Right lobe of liver (tissue), 6 donors: ENCODE results near the gene TRABD. TPM values are rescaled to one million over a fixed set of nuclear protein-coding genes. Genes with fewer than 3 reads are reported as not detected.

ENCODE experiments used
- ATAC-seq, 4 donors: fragments of 200-7000 bp; cut with Tn5 transposase; one replicate each; pipeline ENCODE4 v1.9.1; 2020; ENCODE audit warnings: mild to moderate bottlenecking in 4 of 4, moderate library complexity in 4 of 4
- DNase-seq, 3 donors: peaks; one replicate each; pipeline ENCODE4 v3.0.0-alpha.2; 2020
- H3K27ac ChIP-seq, 3 donors: fragments of 200-600 bp; one replicate each; pipeline ENCODE4 v1.8.0; 2022
- H3K27me3 ChIP-seq, 2 donors: fragments of 200-600 bp; one replicate each; pipeline ENCODE4 v1.8.0; 2022
- H3K36me3 ChIP-seq, 4 donors: fragments of 200-600 bp; sonication (generic) in 1 of 4; one replicate each; pipeline versions ENCODE4 v1.5.1 to v1.8.0; 2017 to 2022; ENCODE audit warnings: control low read depth in 1 of 4
- H3K4me1 ChIP-seq, 4 donors: fragments of 200-600 bp; sonication (generic) in 1 of 4; one replicate each; pipeline versions ENCODE4 v1.5.1 to v1.8.0; 2017 to 2022; ENCODE audit warnings: control low read depth in 1 of 4
- H3K4me3 ChIP-seq, 3 donors: fragments of 200-600 bp; one replicate each; pipeline ENCODE4 v1.8.0; 2022
- H3K9me3 ChIP-seq, 4 donors: fragments of 200-600 bp; sonication (generic) in 1 of 4; one replicate each; pipeline versions ENCODE4 v1.5.1 to v1.8.0; 2017 to 2022; ENCODE audit warnings: control low read depth in 1 of 4
- CTCF ChIP-seq, 4 donors: fragments of 200-600 bp in 3 of 4; fragments of 450-650 bp in 1 of 4; IDR thresholded peaks; one replicate each; pipeline versions ENCODE4 v1.5.1 to v1.8.0; 2016 to 2022; ENCODE audit warnings: antibody characterized with exemption in 4 of 4, mild to moderate bottlenecking in 2 of 4
- POLR2A ChIP-seq: fragments of 450-650 bp; IDR thresholded peaks from one replicate; pipeline ENCODE4 v1.6.1; 2017; ENCODE audit warnings: antibody characterized with exemption, mild to moderate bottlenecking
- WGBS: methylation state at CpG from one replicate; pipeline ENCODE4 v1.1.6; 2018; ENCODE audit warnings: low coverage, low lambda C conversion rate; ENCODE audit not compliant: insufficient coverage; ENCODE audit errors: missing lambda C conversion rate; 5-methylcytosine and 5-hydroxymethylcytosine counted together
- intact Hi-C, 2 donors: fragments of 100-400 bp; cut with DNase I; formaldehyde crosslinking; loops; one replicate each; pipeline versions ENCODE4 v1.11.2 to v1.14.1; 2022
- total RNA-seq, 6 experiments: library from RNA; depleted of rRNA in 2 of 6; stranded (reverse); fragments of >200 nt in 2 of 6; fragmentation: NEBNext Ultra II Directional in 3 of 6; extraction: Animal tissue kit (Norgen Biotek cat#: 25700) in 3 of 6; gene quantifications; one replicate each; pipeline versions ENCODE4 v1.1.0 to v1.2.4, GENCODE V29; 2016 to 2023
- donor health status: DM: no; HTN: yes; CAD: no.
- donor health status: DM: no; HTN: no; CAD: no.
- donor health status: DM: no; HTN: no; CAD: no.
- donor health status: DM: no; HTN: yes; CAD: no.
- donor health status: DM: no; HTN: yes; CAD: no.

TRABD gene
- total RNA-seq, 6 experiments from 2014 or later = 18.9 to 30.2 (median 22.8) TPM

GRCh38 chr22:50190182-50190940 lies 4.6 kb downstream of the TRABD start:
- Histone ChIP-seq H3K27ac (peak overlapping the region; percentile 59 to 78 (median 77)), H3K4me1 (peaks cover 0 to 43% (median 11%) of the 10 kb centered on the region in 4 donors), H3K36me3 (no peaks in the 10 kb centered on the region), H3K27me3 (no peaks in the 10 kb centered on the region), H3K9me3 (no peaks in the 10 kb centered on the region), H3K4me3 (peak overlapping the region; percentile 27 to 56 (median 46))
- WGBS = 0% methylated on average over 5 of the region's 43 CpGs
- ATAC-seq (peak; percentile 46 to 64 (median 54)), DNase-seq (peak; percentile 80 to 89 (median 80))
- TF ChIP-seq CTCF (IDR thresholded peaks at IDR 0.05) = peak; percentile 13 to 59 (median 40)
- TF ChIP-seq POLR2A = peak; percentile 38
- intact Hi-C loops = no loop called here

GRCh38 chr22:50190941-50191741 lies 5.4 kb downstream of the TRABD start:
- H3K9me3 ChIP-seq = no peaks in the 10 kb centered on the region
- DNase-seq = no peak
- H3K36me3 ChIP-seq = no peaks in the 10 kb centered on the region
- H3K4me1 ChIP-seq = peaks cover 0 to 43% (median 14%) of the 10 kb centered on the region in 4 donors
- H3K4me3 ChIP-seq = peak overlapping the region; percentile 27 to 56 (median 46)
- H3K27me3 ChIP-seq = no peaks in the 10 kb centered on the region
- H3K27ac ChIP-seq = peak overlapping the region; percentile 59 to 78 (median 77)
- intact Hi-C loops = no loop called here
- ATAC-seq = peak in 2 of 4 donors; percentile 2
- WGBS = 47% methylated on average over 11 of the region's 18 CpGs
- TF ChIP-seq POLR2A (no peak), CTCF (IDR thresholded peaks at IDR 0.05) (no peak)

GRCh38 chr22:50192436-50193204 lies 6.9 kb downstream of the TRABD start:
- peak overlapping the region in 1 of 3 donors; percentile 78 for H3K27ac ChIP-seq
- ATAC-seq = no peak

More at GRCh38 chr22:50192436-50193204, 6.9 kb downstream of the TRABD start:
- WGBS = 47% methylated on average over 5 of the region's 25 CpGs
- Histone ChIP-seq H3K36me3 (peaks cover 0 to 4% (median 0%) of the 10 kb centered on the region in 4 donors), H3K9me3 (no peaks in the 10 kb centered on the region), H3K4me1 (peaks cover 0 to 35% (median 15%) of the 10 kb centered on the region in 4 donors), H3K4me3 (no peak overlapping the region), H3K27me3 (no peaks in the 10 kb centered on the region)
- no peak for DNase-seq
- TF ChIP-seq POLR2A (no peak), CTCF (IDR thresholded peaks at IDR 0.05) (no peak)
- intact Hi-C loops = no loop called here
